SU-DHL-6 (cell line): Measurements from ENCODE around the gene TEKT3.

ENCODE experiments used
- H2AFZ ChIP-seq: fragments of 200-600 bp; sonication (generic); 2 replicates; pipeline ENCODE4 v1.6.1; 2014; ENCODE audit warnings: low read depth, mild to moderate bottlenecking, moderate library complexity, mixed read lengths, antibody characterized with exemption, low read length; ENCODE audit not compliant: severe bottlenecking
- H3F3A ChIP-seq: fragments of 200-600 bp; shearing (Covaris generic); 2 replicates; pipeline ENCODE4 v1.6.0; 2016; ENCODE audit warnings: antibody characterized with exemption, mild to moderate bottlenecking; ENCODE audit not compliant: insufficient read depth
- H3K27ac ChIP-seq: fragments of 200-600 bp; sonication (generic); 2 replicates; pipeline ENCODE4 v1.5.1; 2016; ENCODE audit warnings: low read depth, mild to moderate bottlenecking, low read length, moderate library complexity, mixed read lengths
- H3K27me3 ChIP-seq: fragments of 200-600 bp; sonication (generic), shearing (Covaris generic); 2 replicates; pipeline ENCODE4 v1.6.0; 2014; ENCODE audit warnings: mild to moderate bottlenecking, low read length
- H3K36me3 ChIP-seq: fragments of 200-600 bp; sonication (generic); 2 replicates; pipeline ENCODE4 v1.6.1; 2014; ENCODE audit warnings: mild to moderate bottlenecking, low read length, mixed read lengths
- H3K4me2 ChIP-seq: fragments of 300-600, 200-600 bp; shearing (Covaris generic), sonication (generic); 2 replicates; pipeline ENCODE4 v1.6.0; 2014; ENCODE audit warnings: low read length, low read depth, mild to moderate bottlenecking; ENCODE audit not compliant: poor library complexity, severe bottlenecking
- H3K4me3 ChIP-seq: fragments of 200-600 bp; sonication (generic); 2 replicates; pipeline ENCODE4 v1.5.1; 2014; ENCODE audit warnings: antibody characterized with exemption, low read length, mild to moderate bottlenecking, mixed read lengths; ENCODE audit not compliant: insufficient read depth, poor library complexity, severe bottlenecking
- H3K79me2 ChIP-seq: fragments of 200-600 bp; sonication (generic); 2 replicates; pipeline ENCODE4 v1.6.1; 2014; ENCODE audit warnings: mild to moderate bottlenecking, low read length, moderate library complexity; ENCODE audit not compliant: insufficient read depth
- H3K9ac ChIP-seq: fragments of 200-600 bp; sonication (generic); 2 replicates; pipeline ENCODE4 v1.7.0; 2014; ENCODE audit warnings: mild to moderate bottlenecking, low read length
- H3K9me2 ChIP-seq: fragments of 200-600 bp; sonication (generic); replicated peaks from 2 replicates; pipeline ENCODE4 v1.6.1; 2014; ENCODE audit warnings: low read length; ENCODE audit not compliant: insufficient read depth
- H3K9me3 ChIP-seq: fragments of 200-600 bp; sonication (generic); 2 replicates; pipeline ENCODE4 v1.6.1; 2014; ENCODE audit warnings: low read length, mixed read lengths; ENCODE audit not compliant: insufficient read depth
- H4K20me1 ChIP-seq: fragments of 200-600 bp; sonication (generic); 2 replicates; pipeline ENCODE4 v1.6.1; 2014; ENCODE audit warnings: low read depth, mild to moderate bottlenecking, antibody characterized with exemption, low read length, moderate library complexity, mixed read lengths
- EZH2phosphoT487 ChIP-seq: fragments of 200-600 bp; sonication (generic), shearing (Covaris generic); conservative IDR thresholded peaks from 2 replicates; pipeline ENCODE4 v1.6.1; 2018; ENCODE audit warnings: mild to moderate bottlenecking, antibody characterized with exemption, low read length, moderate library complexity, mixed read lengths
- TF ChIP-seq, protein P1 (sequence below): fragments of 200-600 bp; sonication (generic); IDR thresholded peaks from one replicate; pipeline ENCODE4 v1.5.1; 2017; ENCODE audit warnings: antibody characterized with exemption, mild to moderate bottlenecking, low read length, moderate library complexity; ENCODE audit not compliant: insufficient read depth, poor library complexity, severe bottlenecking

The TEKT3 gene

DNA sequence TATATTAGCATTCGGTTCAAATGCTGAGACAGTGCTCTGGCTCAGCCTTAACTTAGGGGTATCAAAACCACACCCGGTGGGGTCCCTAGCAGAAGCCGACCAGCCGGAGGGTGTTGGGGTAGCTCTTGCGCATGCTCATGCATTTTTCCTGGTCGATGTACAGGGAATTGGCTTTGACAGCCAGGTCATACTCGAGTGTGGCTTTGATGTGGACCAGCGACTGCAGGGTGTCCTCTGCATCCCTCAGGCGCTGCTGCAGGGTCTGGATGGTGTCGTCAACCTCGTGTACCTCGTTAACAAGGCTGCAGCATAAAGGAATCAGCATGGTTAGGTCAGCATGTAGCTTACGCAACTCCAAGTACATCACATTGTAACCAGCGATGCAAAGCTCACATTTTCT, 37.5 kb downstream of the TEKT3 start:
- Histone ChIP-seq H3K36me3 (no peaks in the 10 kb centered on the region), H4K20me1 (no peaks in the 10 kb centered on the region), H3K27me3 (no peaks in the 10 kb centered on the region), H2AFZ (no peak overlapping the region), H3K4me3 (no peak overlapping the region), H3K9ac (no peak overlapping the region), H3K9me2 (no peaks in the 10 kb centered on the region), H3K27ac (no peak overlapping the region), H3K4me2 (no peak overlapping the region), H3F3A (no peaks in the 10 kb centered on the region), H3K79me2 (no peaks in the 10 kb centered on the region), H3K9me3 (no peaks in the 10 kb centered on the region)
- TF ChIP-seq, protein P1, sequence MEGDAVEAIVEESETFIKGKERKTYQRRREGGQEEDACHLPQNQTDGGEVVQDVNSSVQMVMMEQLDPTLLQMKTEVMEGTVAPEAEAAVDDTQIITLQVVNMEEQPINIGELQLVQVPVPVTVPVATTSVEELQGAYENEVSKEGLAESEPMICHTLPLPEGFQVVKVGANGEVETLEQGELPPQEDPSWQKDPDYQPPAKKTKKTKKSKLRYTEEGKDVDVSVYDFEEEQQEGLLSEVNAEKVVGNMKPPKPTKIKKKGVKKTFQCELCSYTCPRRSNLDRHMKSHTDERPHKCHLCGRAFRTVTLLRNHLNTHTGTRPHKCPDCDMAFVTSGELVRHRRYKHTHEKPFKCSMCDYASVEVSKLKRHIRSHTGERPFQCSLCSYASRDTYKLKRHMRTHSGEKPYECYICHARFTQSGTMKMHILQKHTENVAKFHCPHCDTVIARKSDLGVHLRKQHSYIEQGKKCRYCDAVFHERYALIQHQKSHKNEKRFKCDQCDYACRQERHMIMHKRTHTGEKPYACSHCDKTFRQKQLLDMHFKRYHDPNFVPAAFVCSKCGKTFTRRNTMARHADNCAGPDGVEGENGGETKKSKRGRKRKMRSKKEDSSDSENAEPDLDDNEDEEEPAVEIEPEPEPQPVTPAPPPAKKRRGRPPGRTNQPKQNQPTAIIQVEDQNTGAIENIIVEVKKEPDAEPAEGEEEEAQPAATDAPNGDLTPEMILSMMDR: no peak
- TF ChIP-seq EZH2phosphoT487: no peak

DNA sequence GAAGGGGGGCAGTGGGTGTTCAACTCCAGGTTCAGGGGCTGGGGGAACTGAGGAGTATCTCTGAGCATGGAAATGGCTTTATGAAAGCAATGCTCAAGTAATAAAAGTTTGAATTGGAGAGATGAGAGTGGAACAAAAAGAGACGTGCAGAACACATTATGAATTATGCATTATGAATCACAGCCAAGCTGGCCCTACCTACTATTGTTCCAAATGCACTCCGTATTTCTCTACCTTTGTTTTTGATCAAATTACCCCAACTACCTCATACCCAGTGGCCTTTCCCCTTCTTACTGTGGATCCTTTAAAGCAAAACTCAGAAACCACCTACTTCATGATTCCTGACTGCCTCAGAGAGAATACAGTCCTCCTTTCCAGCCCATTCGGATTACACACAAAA, 38.1 kb downstream of the TEKT3 start:
- H3K79me2 ChIP-seq: no peaks in the 10 kb centered on the region
- H3K9ac ChIP-seq: no peak overlapping the region
- no peak overlapping the region for H2AFZ ChIP-seq
- H3K27ac ChIP-seq: no peak overlapping the region
- TF ChIP-seq, protein P1: no peak
- no peak for TF ChIP-seq EZH2phosphoT487
- no peaks in the 10 kb centered on the region for H3K27me3 ChIP-seq
- no peaks in the 10 kb centered on the region for H3K36me3 ChIP-seq
- H3F3A ChIP-seq: no peaks in the 10 kb centered on the region
- H3K4me3 ChIP-seq: no peak overlapping the region
- H4K20me1 ChIP-seq: no peaks in the 10 kb centered on the region
- H3K9me2 ChIP-seq: no peaks in the 10 kb centered on the region
- no peaks in the 10 kb centered on the region for H3K9me3 ChIP-seq
- no peak overlapping the region for H3K4me2 ChIP-seq

DNA sequence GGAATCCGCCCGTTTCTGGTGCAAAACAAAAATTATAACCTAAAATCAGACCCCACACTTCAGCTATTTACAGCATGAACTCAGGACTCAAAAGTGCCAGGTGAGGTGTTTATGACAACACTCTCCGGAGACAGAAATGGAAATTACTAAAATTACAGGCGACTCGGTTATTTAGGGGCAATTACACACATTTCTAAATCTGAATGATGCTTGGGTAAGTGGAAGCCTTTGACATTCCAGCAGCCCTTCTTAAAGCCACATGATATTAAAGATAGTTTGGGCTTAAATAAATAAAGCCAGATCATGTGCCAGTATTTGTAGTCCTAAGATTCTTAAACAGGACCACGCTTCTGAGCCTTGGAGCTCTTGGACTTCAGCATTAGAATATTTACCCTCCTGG, 39.6 kb downstream of the TEKT3 start:
- no peaks in the 10 kb centered on the region for H3K9me2 ChIP-seq
- H4K20me1 ChIP-seq: no peaks in the 10 kb centered on the region
- no peaks in the 10 kb centered on the region for H3K9me3 ChIP-seq
- no peak overlapping the region for H3K9ac ChIP-seq
- no peak overlapping the region for H2AFZ ChIP-seq
- H3F3A ChIP-seq: no peaks in the 10 kb centered on the region
- no peak overlapping the region for H3K27ac ChIP-seq
- TF ChIP-seq, protein P1: no peak
- no peak for TF ChIP-seq EZH2phosphoT487
- H3K4me3 ChIP-seq: no peak overlapping the region
- no peaks in the 10 kb centered on the region for H3K79me2 ChIP-seq
- no peaks in the 10 kb centered on the region for H3K27me3 ChIP-seq
- H3K36me3 ChIP-seq: no peaks in the 10 kb centered on the region
- H3K4me2 ChIP-seq: no peak overlapping the region

DNA sequence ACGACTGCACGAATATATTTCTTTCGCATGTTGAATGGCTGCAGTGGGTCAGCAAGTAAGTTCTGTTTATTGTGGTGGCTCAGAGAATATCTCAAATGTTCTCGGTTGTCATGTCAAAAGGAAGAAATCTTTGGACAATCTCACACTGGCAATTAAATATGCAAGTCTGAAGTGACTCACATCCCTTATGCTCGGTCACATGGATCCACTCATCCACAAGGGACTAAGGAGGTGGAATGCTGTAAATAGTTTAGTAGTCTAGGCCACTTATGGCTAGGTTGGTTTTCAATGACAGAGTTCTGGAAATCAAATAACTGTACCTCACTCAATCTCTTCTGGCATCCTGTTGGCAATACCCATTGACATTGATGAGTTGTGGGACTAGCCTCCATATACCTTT, 43.2 kb downstream of the TEKT3 start:
- no peak for TF ChIP-seq EZH2phosphoT487
- TF ChIP-seq, protein P1: no peak
- H3K36me3 ChIP-seq: no peaks in the 10 kb centered on the region
- no peaks in the 10 kb centered on the region for H4K20me1 ChIP-seq
- H3K9me2 ChIP-seq: no peaks in the 10 kb centered on the region
- H3K27me3 ChIP-seq: no peaks in the 10 kb centered on the region
- no peaks in the 10 kb centered on the region for H3F3A ChIP-seq
- no peak overlapping the region for H2AFZ ChIP-seq
- no peak overlapping the region for H3K4me2 ChIP-seq
- H3K27ac ChIP-seq: no peak overlapping the region
- H3K9ac ChIP-seq: no peak overlapping the region
- H3K4me3 ChIP-seq: no peak overlapping the region
- no peaks in the 10 kb centered on the region for H3K79me2 ChIP-seq
- H3K9me3 ChIP-seq: no peaks in the 10 kb centered on the region
